Lower lobe of right lung (tissue), 2 donors: ENCODE results near the gene RAB35. TPM values are rescaled to one million over a fixed set of nuclear protein-coding genes. Genes with fewer than 3 reads are reported as not detected.

Experiments used
- ATAC-seq, 2 donors: fragments of 200-7000 bp; cut with Tn5 transposase; one replicate each; pipeline ENCODE4 v1.9.1; 2020 to 2022; ENCODE audit warnings: mild to moderate bottlenecking in 2 of 2, moderate library complexity in 2 of 2
- DNase-seq: peaks from one replicate; pipeline ENCODE4 v3.0.0-alpha.2; 2020
- H3K27ac ChIP-seq: fragments of 200-600 bp; one replicate; pipeline ENCODE4 v1.8.0; 2022
- H3K27me3 ChIP-seq: fragments of 200-600 bp; one replicate; pipeline ENCODE4 v1.8.0; 2022; ENCODE audit warnings: low read depth
- H3K36me3 ChIP-seq: fragments of 200-600 bp; one replicate; pipeline ENCODE4 v1.8.0; 2022; ENCODE audit warnings: mild to moderate bottlenecking
- H3K4me1 ChIP-seq: fragments of 200-600 bp; one replicate; pipeline ENCODE4 v1.8.0; 2022
- H3K4me3 ChIP-seq: fragments of 200-600 bp; one replicate; pipeline ENCODE4 v1.8.0; 2022; ENCODE audit warnings: mild to moderate bottlenecking
- H3K9me3 ChIP-seq: fragments of 200-600 bp; one replicate; pipeline ENCODE4 v1.8.0; 2022
- intact Hi-C: fragments of 100-400 bp; cut with DNase I; formaldehyde crosslinking; loops from one replicate; pipeline ENCODE4 v1.11.0; 2022
- total RNA-seq: library from RNA; stranded (reverse); fragmentation: NEBNext Ultra II Directional; extraction: Animal tissue kit (Norgen Biotek cat#: 25700); gene quantifications from one replicate; pipeline ENCODE4 v1.2.1, GENCODE V29; 2021
- TF ChIP-seq, protein P1 (sequence below): fragments of 200-600 bp; IDR thresholded peaks from one replicate; pipeline ENCODE4 v1.8.0; 2022; ENCODE audit warnings: antibody characterized with exemption, mild to moderate bottlenecking
- donor health status: DM: no; HTN: yes; CAD: no; lungs with severe emphysema.

Gene RAB35
- total RNA-seq, 1 donor from 2014 or later, result 48.2 TPM

DNA sequence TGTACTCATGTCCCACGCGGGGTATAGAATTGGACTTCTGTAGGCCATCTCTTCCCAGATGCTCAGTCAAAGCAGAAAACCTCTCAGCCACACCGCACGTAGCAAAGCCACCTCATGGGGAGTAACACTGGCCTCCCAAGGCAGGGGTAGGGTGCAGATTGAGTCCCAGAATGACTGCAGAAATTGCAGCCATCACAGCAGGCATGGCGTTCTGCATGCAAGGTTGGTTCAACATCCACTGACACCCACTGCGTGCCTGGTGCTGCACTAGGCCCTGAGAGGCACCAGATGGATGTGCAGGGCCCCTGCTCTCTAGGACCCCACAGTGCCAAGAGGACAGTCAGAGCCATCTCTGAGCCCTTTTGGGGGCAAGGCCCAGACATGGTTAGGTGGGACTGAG is 39.9 kb downstream of the RAB35 start:
- no peaks in the 10 kb centered on the region for H3K4me1 ChIP-seq
- H3K27me3 ChIP-seq, result peaks cover 4% of the 10 kb centered on the region
- intact Hi-C loops, result no loop called here
- H3K4me3 ChIP-seq, result no peak overlapping the region
- H3K9me3 ChIP-seq, result no peaks in the 10 kb centered on the region
- H3K36me3 ChIP-seq, result no peaks in the 10 kb centered on the region
- TF ChIP-seq, protein P1, sequence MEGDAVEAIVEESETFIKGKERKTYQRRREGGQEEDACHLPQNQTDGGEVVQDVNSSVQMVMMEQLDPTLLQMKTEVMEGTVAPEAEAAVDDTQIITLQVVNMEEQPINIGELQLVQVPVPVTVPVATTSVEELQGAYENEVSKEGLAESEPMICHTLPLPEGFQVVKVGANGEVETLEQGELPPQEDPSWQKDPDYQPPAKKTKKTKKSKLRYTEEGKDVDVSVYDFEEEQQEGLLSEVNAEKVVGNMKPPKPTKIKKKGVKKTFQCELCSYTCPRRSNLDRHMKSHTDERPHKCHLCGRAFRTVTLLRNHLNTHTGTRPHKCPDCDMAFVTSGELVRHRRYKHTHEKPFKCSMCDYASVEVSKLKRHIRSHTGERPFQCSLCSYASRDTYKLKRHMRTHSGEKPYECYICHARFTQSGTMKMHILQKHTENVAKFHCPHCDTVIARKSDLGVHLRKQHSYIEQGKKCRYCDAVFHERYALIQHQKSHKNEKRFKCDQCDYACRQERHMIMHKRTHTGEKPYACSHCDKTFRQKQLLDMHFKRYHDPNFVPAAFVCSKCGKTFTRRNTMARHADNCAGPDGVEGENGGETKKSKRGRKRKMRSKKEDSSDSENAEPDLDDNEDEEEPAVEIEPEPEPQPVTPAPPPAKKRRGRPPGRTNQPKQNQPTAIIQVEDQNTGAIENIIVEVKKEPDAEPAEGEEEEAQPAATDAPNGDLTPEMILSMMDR, result no peak
- no peak overlapping the region for H3K27ac ChIP-seq
- DNase-seq, result no peak
- ATAC-seq, result no peak

DNA sequence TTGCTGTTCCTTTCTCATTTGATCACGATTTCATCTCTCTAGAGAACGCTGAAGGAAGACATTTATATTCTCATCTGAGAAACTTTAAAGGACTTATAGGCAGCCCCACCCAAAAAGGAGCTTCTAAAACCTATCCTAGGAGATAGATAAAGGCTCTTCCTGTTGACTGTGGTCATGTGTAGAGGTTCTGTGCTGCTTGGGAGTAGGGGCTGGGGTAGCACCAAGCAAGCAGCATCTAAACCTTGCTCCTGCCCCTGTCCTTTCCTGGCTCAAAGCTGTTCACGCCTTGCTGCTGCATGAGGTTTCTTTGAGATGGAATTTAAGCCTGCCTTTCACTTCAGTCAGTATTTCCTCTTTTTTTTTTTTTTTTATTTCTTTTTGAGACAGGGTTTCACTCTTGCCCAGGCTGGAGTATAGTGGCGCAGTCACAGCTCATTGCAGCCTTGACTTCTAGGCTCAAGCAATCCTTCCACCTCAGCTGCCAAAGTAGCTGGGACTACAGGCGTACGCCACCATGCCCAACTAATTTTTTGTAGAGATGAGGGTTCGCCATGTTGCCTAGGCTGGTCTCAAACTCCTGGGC is 41.4 kb downstream of the RAB35 start:
- H3K4me1 ChIP-seq, result no peaks in the 10 kb centered on the region
- H3K27ac ChIP-seq, result no peak overlapping the region
- DNase-seq (no peak), ATAC-seq (no peak)
- no peak overlapping the region for H3K4me3 ChIP-seq
- intact Hi-C loops, result no loop called here
- peaks cover 4% of the 10 kb centered on the region for H3K27me3 ChIP-seq
- TF ChIP-seq, protein P1, result no peak
- H3K36me3 ChIP-seq, result no peaks in the 10 kb centered on the region
- H3K9me3 ChIP-seq, result no peaks in the 10 kb centered on the region

DNA sequence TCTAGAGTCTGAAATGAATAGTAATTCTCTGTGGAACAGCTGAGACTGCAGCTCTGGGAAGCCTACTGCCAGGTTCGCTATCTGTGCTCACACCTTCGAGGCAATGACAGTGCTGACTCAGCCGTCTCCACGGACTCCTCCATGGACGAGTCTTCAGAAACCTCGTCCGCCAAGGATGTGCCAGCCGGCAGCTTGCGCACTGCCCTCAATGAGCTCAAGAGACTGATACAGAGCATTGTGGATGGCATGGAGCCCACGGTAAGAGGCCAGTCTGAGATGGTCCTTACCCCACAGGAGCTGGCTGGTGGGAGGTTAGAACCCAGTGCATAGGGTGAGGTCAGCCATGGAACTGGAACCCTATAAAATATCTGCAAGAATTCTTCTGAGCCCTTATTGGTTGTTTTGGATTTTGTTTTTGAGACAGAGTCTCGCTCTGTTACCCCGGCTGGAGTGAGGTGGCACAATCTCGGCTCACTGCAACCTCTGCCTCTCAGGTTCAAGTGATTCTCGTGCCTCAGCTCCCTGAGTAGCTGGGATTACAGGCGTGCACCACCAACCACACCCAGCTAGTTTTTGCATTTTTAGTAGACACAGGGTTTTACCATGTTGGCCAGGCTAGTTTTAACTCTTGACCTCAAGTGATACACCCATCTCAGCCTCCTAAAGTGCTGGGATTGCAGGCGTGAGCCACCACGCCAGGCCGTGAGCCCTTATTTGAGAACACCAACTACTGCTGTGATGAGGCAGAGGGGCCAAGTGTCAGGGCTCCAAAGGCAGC is 43.9 kb downstream of the RAB35 start:
- no peak for ATAC-seq
- no peak overlapping the region for H3K27ac ChIP-seq
- no peak overlapping the region for H3K4me3 ChIP-seq
- TF ChIP-seq, protein P1, result no peak
- H3K9me3 ChIP-seq, result no peaks in the 10 kb centered on the region
- no peaks in the 10 kb centered on the region for H3K36me3 ChIP-seq
- no peaks in the 10 kb centered on the region for H3K4me1 ChIP-seq
- peaks cover 4% of the 10 kb centered on the region for H3K27me3 ChIP-seq
- no peak for DNase-seq
- intact Hi-C loops, result no loop called here

DNA sequence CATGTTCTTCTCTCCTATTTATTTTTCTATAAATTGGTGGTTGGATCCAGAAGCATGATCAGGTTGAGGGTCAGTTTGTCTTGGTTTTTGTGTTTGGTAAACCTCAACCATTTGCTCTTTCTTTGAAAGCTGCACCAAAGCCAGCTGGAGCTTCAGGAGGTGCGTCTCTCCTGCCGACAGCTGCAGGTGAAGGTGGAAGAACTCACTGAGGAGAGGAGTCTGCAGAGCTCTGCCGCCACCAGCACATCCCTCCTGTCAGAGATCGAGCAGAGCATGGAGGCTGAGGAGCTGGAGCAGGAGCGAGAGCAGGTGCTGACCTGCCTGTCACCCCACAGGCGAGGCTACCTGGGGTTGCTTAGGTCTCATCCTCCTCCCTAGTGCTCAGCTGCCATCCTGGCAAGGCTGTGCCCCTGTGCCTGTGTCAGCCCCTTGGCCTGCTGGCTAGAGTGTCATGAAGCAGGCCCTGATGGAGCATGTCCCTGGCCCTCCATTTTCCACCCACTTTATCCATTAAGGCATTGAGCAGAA is 45.0 kb downstream of the RAB35 start:
- TF ChIP-seq, protein P1, result no peak
- Histone ChIP-seq H3K27ac (no peak overlapping the region), H3K4me1 (no peaks in the 10 kb centered on the region), H3K9me3 (no peaks in the 10 kb centered on the region), H3K36me3 (no peaks in the 10 kb centered on the region), H3K4me3 (no peak overlapping the region), H3K27me3 (no peaks in the 10 kb centered on the region)
- DNase-seq (no peak), ATAC-seq (no peak)
- intact Hi-C loops, result no loop called here

DNA sequence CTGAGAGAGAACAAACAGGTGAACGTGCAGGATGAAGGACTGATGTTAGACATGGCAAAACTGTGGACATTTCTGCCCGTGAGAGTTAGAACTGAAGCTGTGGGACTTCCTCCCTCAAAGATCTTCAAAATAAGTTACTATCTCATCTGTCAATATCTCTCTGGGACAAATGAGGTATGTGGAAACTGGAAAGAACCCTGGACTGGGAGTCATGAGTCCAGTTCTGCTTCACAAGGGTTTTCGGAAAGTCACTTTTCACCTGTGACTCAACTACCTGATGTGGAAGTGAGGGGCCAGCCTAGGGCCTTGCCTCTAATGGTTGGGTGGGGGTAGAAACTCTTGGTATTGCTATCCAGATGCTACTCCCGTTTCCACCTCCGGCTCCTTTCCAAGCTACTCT is 47.3 kb downstream of the RAB35 start:
- Histone ChIP-seq H3K4me1 (no peaks in the 10 kb centered on the region), H3K4me3 (no peak overlapping the region), H3K27me3 (no peaks in the 10 kb centered on the region), H3K36me3 (no peaks in the 10 kb centered on the region), H3K27ac (no peak overlapping the region), H3K9me3 (no peaks in the 10 kb centered on the region)
- TF ChIP-seq, protein P1, result no peak
- no peak for ATAC-seq
- intact Hi-C loops, result no loop called here
- no peak for DNase-seq
